ENCODE measurements around the gene FAM107B.
"Not testable (repeated sequence)": the region's sequence is repeated elsewhere in the genome, so short reads cannot be mapped to it uniquely, and the experiment has no call there.

Gene FAM107B

GRCh38 chr10:14604181-14605142 lies 170.2 kb downstream of the FAM107B start:
- peak in 56 of 58 donors; percentile 16 to 90 (median 74) for DNase-seq

- DNase-seq, result no peak
Measured at GRCh38 chr10:14603534-14604102, 171.1 kb downstream of the FAM107B start.

- no peak for DNase-seq
Measured at GRCh38 chr10:14602807-14603533, 171.7 kb downstream of the FAM107B start.

DNA sequence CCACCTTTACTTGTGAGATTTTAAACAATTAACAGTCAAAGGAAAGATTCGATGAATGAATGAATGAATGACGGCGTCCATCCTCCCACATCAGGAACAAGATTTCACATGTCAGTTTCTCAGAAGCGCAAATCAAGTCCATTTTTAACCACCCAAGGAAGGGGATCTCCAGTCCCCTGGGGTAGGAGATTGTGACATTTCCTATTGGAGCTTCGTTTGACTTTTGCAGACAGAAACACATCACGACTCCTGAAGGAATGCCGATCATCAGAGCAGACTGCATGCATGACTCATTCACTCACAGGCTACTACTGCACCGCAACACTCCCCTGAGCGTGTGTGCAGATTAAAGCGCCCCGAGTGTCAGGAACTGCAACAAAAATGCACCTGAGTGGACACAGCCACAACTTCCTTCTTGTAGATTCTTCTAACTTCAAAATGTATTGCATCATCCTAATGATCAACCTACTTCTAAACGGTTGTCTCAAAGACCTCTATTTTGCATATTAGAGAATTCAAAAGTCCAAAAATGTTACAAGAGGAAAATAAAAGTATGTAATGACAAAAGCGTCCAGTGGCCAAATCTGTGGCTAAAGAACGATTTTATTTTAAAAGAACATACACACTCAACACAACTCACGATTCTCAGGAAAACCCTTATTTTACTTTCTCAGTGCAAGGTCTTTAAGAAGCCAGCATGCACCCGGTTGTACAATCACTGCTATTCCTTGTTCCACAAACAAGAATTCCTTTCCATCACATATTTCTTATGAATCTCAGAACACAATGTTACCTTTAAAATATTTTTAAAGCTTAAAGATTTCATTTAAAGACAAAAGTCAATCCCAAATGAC lies 172.6 kb downstream of the FAM107B start:
- peak in 3 of 58 donors; percentile 3 to 28 (median 18) for DNase-seq

GRCh38 chr10:14601326-14601725 lies 173.4 kb downstream of the FAM107B start:
- no peak for DNase-seq

DNA sequence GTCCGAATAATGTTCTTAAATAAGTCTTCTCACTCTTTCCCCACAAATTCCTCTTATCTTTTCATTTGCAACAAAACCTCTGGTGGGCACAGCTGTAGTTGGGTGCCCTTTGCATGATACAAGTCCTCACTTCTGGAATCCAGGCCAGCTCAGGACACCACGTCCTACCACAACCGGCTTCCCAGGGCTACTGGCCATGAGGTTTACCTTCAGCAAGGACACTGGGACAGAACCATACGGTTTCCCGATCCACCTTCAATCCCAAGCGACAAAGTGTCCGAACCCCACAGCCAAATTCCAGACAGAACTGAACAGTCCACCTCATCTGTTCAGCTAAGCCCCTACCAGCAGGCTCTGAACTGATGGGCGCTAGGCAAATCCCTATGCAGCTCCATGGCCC lies 174.6 kb downstream of the FAM107B start:
- DNase-seq, result no peak

DNA sequence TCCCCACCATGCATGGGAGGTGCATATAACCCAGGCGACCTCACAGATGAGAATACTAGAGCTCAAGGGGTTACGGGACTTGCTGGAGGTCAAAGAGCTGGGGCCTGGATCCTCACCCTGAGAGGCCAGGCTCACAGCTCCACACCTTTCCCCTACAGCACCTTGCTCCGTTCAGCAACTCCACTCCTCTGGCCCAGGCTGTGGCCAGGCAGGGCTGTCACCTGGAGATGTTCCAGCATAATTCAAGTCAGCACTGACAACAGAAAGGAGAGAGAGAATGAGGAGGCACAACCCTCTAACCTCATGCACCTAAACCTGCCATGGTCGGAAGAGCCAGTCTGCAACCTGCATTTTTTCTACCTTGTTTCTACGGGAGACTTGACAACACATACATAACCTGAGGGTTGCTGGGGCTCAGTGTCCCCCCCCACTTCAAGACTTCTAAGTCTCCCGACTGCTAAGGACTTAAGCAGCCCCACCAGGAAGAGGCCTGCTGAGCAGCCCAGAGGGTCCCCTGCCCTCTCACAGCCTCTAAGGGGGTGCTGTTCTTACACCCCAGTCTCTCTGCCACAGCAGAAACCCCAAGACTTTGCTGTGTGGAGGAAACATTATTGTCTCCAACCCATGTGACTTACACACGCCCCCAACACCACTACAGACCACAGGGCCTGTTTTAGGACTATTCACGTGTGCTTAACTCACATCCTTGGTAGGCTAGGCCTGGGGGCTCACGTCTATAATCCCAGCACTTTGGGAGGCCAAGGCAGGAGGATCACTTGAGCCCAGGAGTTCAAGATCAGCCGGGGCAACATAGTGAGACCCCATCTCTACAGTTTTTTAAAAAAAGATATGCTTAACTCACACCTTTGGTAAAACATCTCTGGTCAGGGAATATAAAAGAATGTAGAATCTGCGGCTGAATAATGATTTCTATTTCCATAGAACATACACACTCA lies 175.6 kb downstream of the FAM107B start:
- DNase-seq, result no peak

DNA sequence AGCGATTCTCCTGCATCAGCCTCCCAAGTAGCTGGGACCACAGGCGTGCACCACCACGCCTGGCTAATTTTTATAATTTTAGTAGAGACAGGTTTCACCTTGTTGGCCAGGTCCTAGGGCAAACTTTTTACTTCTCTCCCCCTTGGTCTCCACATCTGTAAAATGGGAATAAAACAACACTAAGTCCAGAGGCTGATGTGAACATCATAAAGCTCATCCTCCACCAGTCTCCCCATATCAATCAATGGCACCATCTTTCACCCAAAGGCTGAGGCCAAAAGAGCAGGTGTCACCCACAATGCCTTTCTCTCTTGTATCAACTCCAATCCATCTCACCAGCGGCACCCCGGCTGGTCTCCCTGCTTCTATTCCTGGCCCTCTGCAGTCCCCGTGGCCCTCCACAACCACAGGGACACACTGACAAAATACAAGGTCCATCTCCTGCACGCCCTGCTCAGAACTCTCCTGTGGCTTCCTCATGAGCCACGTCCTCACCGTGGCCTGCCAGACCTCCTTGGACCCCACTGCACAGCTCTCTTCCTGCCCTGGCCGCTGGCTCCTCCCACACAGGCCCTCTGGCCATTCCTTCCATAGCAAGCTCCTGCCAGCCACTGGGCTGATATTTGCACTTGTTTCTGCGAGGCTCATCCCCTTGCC lies 179.0 kb downstream of the FAM107B start:
- no peak for DNase-seq

- no peak for DNase-seq
Measured at GRCh38 chr10:14594878-14595525, 179.7 kb downstream of the FAM107B start.

GRCh38 chr10:14593806-14594205 lies 180.9 kb downstream of the FAM107B start:
- DNase-seq, result no peak

DNA sequence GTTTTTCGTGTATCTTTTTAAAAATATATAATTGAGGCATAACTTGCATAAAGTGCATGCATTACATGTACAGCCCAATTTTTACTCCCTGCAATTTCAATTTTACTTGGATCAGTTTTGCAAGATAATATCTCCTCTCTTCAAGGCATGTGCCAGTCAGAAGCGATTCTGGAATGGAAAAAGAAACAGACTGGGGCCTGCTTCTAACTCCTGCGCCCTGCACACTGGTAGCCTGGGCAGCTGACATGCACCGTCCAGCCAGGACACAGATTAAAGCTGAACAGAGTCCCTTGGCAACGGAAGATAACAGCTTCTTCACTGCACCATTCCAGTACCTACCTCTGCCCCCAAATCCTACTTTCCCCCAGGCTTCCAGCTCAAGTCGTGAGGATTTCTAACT lies 182.1 kb downstream of the FAM107B start:
- DNase-seq, result no peak

DNA sequence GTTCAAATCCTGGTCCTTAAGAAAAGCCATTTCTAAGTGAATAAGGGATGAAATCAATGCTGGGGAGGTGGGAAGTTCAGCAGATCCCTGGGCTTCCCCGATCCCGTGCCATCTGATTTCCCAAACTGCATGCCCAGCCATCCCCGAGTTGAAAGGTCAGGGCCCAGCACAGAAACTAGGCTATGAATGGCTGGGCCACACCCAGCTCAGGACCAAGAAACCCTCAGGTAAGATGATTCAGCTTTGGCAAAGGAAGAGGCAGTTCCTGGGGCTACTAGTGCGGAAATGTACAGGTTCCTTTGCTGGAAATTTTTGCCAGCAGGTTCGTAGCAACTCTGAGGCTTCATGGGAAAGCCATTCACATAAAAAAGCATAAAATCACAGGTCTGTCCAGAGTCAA lies 182.7 kb downstream of the FAM107B start:
- DNase-seq, result no peak

GRCh38 chr10:14588938-14589294 lies 185.8 kb downstream of the FAM107B start:
- DNase-seq, result not testable (repeated sequence)

- DNase-seq, result peak in 7 of 58 donors; percentile 12 to 32 (median 16)
Measured at GRCh38 chr10:14588084-14588937, 186.4 kb downstream of the FAM107B start.

DNA sequence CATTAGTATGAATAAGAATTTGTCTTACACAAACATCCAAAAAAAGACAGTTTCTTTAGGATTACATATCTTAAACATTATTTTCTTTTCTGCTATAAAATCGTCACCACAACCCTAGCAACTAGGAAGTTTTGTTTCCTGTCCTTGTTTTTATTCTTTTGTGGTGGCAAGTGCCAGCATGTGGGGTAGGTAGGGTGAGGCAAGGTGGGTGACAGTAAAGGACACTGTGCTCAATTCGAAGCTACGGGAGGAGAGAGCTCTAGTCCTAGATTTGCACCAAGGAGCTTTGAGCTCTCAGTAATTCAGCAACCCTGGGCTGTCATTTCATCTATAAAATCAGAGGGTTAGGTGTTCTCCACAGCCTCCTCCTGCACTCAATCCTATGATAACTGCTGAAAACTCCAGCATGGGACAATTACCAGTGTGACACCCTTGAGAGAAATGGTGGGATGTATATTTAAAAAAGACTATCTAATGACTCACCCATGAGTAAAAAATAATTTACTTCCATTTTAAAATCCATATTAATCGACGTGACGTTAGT lies 187.1 kb downstream of the FAM107B start:
- DNase-seq, result no peak

DNA sequence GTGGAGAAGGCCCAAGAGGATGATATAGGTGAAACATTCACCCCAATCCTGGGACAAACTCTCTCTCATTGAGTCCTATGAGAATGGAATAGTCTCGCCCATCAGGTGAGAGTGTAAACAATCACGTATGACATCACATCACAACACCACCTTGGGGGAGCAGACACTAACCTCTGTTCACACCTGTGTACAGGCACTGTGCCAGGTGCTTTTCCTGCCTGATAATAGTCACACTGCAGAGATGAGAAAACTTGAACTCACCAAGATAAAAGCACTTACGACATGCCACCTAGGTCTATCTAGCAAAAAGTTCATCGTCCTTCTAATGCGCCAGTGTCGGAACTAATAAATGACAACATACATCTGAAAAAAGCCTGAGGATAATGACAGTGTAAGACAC lies 187.8 kb downstream of the FAM107B start:
- DNase-seq, result no peak
